Activated CD4-positive, CD25-positive, alpha-beta regulatory T cell treated with anti-CD3 and anti-CD28 coated beads, Interleukin-2, amount 50 U/mL, for 16 hours (primary cell): Measurements from ENCODE around the gene LRP5.

Experiments used
- DNase-seq: peaks from one replicate; pipeline ENCODE4 v3.0.0-alpha.2; 2020; ENCODE audit warnings: low read depth, low spot score

The LRP5 gene

GRCh38 chr11:68370211-68371111 lies 58.1 kb downstream of the LRP5 start:
- DNase-seq, result no peak

GRCh38 chr11:68371171-68372041 lies 59.0 kb downstream of the LRP5 start:
- no peak for DNase-seq

GRCh38 chr11:68372114-68372513 lies 59.7 kb downstream of the LRP5 start:
- DNase-seq, result no peak

- no peak for DNase-seq
Observed at GRCh38 chr11:68372625-68373024, 60.2 kb downstream of the LRP5 start.

GRCh38 chr11:68373189-68373814 lies 60.9 kb downstream of the LRP5 start:
- no peak for DNase-seq

GRCh38 chr11:68373815-68374501 lies 61.6 kb downstream of the LRP5 start:
- no peak for DNase-seq

GRCh38 chr11:68374531-68374930 lies 62.1 kb downstream of the LRP5 start:
- DNase-seq, result no peak

- no peak for DNase-seq
Observed at GRCh38 chr11:68375337-68375736, 62.9 kb downstream of the LRP5 start.

GRCh38 chr11:68375766-68376165 lies 63.4 kb downstream of the LRP5 start:
- no peak for DNase-seq

GRCh38 chr11:68377389-68377795 lies 65.0 kb downstream of the LRP5 start:
- DNase-seq, result no peak

- no peak for DNase-seq
Observed at GRCh38 chr11:68379206-68379605, 66.8 kb downstream of the LRP5 start.

GRCh38 chr11:68380786-68381622 lies 68.6 kb downstream of the LRP5 start:
- DNase-seq, result no peak

- no peak for DNase-seq
Observed at GRCh38 chr11:68381716-68382115, 69.3 kb downstream of the LRP5 start.

GRCh38 chr11:68382358-68382998 lies 70.1 kb downstream of the LRP5 start:
- DNase-seq, result no peak

GRCh38 chr11:68383976-68384501 lies 71.6 kb downstream of the LRP5 start:
- DNase-seq, result peak; percentile 31

GRCh38 chr11:68384530-68385081 lies 72.2 kb downstream of the LRP5 start:
- no peak for DNase-seq

GRCh38 chr11:68385128-68385527 lies 72.7 kb downstream of the LRP5 start:
- no peak for DNase-seq

GRCh38 chr11:68386331-68386978 lies 74.1 kb downstream of the LRP5 start:
- DNase-seq, result no peak

- DNase-seq, result no peak
Observed at GRCh38 chr11:68387840-68388239, 75.4 kb downstream of the LRP5 start.
